PFSK-1 (cell line): ENCODE results near the gene ZFPM1.

Source experiments
- REST ChIP-seq, 2 experiments: IDR thresholded peaks; 2 replicates each; pipeline versions ENCODE4 v1.6.1 to v1.8.0; 2011 to 2012; ENCODE audit warnings: low read depth in 2 of 2, low read length in 2 of 2, control low read depth in 1 of 2, inconsistent platforms in 1 of 2, mild to moderate bottlenecking in 1 of 2, moderate library complexity in 1 of 2; ENCODE audit not compliant: insufficient read depth in 1 of 2
- SIN3A ChIP-seq: IDR thresholded peaks from 2 replicates; pipeline ENCODE4 v1.6.1; 2012; ENCODE audit warnings: mild to moderate bottlenecking, low read length, moderate library complexity, borderline replicate concordance; ENCODE audit not compliant: insufficient read depth

DNA sequence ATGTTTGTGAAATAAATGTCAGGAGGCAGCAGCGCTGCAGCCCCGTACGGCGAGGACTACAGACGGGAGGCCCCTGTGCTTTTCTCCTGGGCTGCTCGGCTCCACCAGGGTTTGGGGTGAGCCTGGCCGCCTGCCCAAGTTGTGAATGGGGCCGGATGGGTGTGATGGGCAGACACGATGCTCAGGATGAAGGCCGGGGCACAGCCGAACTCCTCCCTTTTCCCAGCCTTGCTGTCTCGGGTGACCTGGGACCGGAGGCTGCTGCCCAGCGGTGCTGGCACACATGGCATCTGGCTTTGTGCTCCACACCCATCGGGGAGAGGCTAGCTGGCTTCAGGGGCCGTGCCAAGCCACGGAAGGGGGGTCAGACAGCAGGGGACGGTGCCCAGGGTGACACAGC, 34.2 kb upstream of the ZFPM1 start:
- TF ChIP-seq REST (IDR thresholded peaks at IDR 0.05; ENCODE audit: insufficient read depth in 1 of 2, low read depth in 2 of 2, low read length in 2 of 2), result no peak
- no peak for TF ChIP-seq SIN3A
